Astrocyte of the spinal cord (primary cell): Measurements from ENCODE around the gene ANKMY1.

ENCODE experiments used
- DNase-seq: peaks from one replicate; pipeline ENCODE4 v3.0.0; 2011; ENCODE audit warnings: low read depth, low spot score
- H3K4me3 ChIP-seq: 2 replicates; pipeline ENCODE4 v1.5.1; 2011; ENCODE audit warnings: low read depth, mild to moderate bottlenecking, low read length, moderate library complexity
- in situ Hi-C: cut with HindIII; loops from 2 replicates; pipeline ENCODE4 v1.10.0; 2017; ENCODE audit warnings: low sequenced_read_pairs
- TF ChIP-seq, protein P1 (sequence below): IDR thresholded peaks from 2 replicates; pipeline ENCODE4 v1.5.1; 2012; ENCODE audit warnings: low read depth, mild to moderate bottlenecking, low read length, inconsistent platforms

ANKMY1 gene

DNA sequence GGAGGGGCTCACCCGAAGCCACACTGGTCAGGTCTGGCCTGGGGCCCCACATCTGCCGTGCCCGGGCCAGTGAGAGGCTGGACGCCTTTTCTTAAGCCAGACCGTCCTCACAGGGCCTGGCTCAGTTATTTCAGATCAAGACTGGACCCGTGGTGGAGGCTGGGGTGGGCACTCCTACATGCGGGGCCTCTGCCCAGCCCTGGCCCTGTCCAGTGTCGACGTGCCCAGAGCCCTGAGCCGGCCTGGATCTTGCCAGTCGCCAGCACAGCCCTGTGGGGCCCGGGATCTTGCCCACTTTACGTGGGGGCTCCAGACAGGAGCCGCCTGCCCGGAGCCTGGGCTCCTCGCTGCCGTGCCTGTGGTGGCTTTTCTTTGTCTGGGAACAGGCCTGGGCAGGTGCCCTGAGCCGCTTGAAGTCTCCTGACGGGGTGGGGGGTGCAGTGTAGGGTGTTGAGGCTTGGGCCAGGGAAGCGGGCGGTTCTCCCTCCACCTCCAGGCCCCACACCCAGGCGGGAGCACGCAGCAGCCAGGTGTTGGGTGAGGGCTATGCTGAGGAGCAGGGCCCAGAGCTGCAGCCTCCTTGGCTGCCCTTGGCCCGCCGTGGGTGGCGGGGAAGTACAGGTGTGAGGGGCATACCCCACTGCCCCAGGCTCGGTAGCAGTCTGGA, 116.3 kb downstream of the ANKMY1 start:
- no peak overlapping the region for H3K4me3 ChIP-seq
- in situ Hi-C loops = no loop called here
- TF ChIP-seq, protein P1, sequence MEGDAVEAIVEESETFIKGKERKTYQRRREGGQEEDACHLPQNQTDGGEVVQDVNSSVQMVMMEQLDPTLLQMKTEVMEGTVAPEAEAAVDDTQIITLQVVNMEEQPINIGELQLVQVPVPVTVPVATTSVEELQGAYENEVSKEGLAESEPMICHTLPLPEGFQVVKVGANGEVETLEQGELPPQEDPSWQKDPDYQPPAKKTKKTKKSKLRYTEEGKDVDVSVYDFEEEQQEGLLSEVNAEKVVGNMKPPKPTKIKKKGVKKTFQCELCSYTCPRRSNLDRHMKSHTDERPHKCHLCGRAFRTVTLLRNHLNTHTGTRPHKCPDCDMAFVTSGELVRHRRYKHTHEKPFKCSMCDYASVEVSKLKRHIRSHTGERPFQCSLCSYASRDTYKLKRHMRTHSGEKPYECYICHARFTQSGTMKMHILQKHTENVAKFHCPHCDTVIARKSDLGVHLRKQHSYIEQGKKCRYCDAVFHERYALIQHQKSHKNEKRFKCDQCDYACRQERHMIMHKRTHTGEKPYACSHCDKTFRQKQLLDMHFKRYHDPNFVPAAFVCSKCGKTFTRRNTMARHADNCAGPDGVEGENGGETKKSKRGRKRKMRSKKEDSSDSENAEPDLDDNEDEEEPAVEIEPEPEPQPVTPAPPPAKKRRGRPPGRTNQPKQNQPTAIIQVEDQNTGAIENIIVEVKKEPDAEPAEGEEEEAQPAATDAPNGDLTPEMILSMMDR = no peak
- no peak for DNase-seq

- in situ Hi-C loops = no loop called here
- no peak for DNase-seq
- H3K4me3 ChIP-seq = no peak overlapping the region
- TF ChIP-seq, protein P1 = no peak
Measured at GRCh38 chr2:240440704-240441320, 117.0 kb downstream of the ANKMY1 start.

- no peak overlapping the region for H3K4me3 ChIP-seq
- DNase-seq = no peak
- in situ Hi-C loops = no loop called here
- TF ChIP-seq, protein P1 = no peak
Measured at GRCh38 chr2:240440251-240440650, 117.5 kb downstream of the ANKMY1 start.

DNA sequence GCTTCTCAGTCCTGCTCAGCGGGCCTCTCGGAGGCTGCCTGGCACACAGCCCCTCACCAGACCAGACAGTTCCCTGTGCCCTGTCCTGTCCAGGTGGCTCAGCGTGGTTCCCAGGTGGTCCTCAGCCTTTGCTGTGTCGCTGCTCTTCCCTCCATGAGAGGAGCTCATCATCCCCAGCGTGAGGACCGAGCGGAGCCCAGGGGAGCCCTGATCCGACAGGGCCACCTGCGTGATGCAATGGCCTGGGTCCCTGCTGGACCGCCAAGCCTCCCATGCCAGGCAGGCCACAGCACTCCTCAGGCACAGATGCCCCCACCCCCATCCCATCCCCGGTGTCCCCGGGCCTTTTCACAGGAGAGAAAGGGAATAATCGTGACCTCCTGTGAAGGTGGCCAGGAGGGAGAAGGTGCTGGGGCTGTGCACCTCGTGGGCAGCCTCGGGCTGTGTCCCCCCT, 118.1 kb downstream of the ANKMY1 start:
- in situ Hi-C loops = no loop called here
- TF ChIP-seq, protein P1 = no peak
- no peak for DNase-seq
- H3K4me3 ChIP-seq = no peak overlapping the region

GRCh38 chr2:240438810-240439697, 118.7 kb downstream of the ANKMY1 start:
- no peak for DNase-seq
- in situ Hi-C loops = no loop called here
- TF ChIP-seq, protein P1 = no peak
- no peak overlapping the region for H3K4me3 ChIP-seq
